Aorta (tissue), 5 donors: ENCODE data around the gene CNDP1. TPM values are rescaled to one million over a fixed set of nuclear protein-coding genes. Genes with fewer than 3 reads are reported as not detected.
"Not testable (repeated sequence)": the region's sequence is repeated elsewhere in the genome, so short reads cannot be mapped to it uniquely, and the experiment has no call there.

Experiments used
- ATAC-seq: fragments of 200-7000 bp; cut with Tn5 transposase; one replicate; pipeline ENCODE4 v1.9.1; 2022; ENCODE audit warnings: moderate library complexity; ENCODE audit not compliant: low FRiP score
- DNase-seq, 2 donors: peaks; one replicate each; pipeline ENCODE4 v3.0.0-alpha.2; 2020
- H3K27ac ChIP-seq, 2 donors: one replicate each; pipeline ENCODE4 v1.5.1; 2013; ENCODE audit warnings: low read length in 2 of 2, mild to moderate bottlenecking in 2 of 2, moderate library complexity in 2 of 2, control low read depth in 1 of 2, inconsistent platforms in 1 of 2, low read depth in 1 of 2
- H3K27me3 ChIP-seq, 2 donors: one replicate each; pipeline ENCODE4 v1.6.1; 2013; ENCODE audit warnings: control low read depth in 1 of 2, low read length in 1 of 2, mild to moderate bottlenecking in 1 of 2, moderate library complexity in 1 of 2; ENCODE audit not compliant: insufficient read depth in 2 of 2, control insufficient read depth in 1 of 2
- H3K36me3 ChIP-seq, 2 donors: one replicate each; pipeline ENCODE4 v1.6.1; 2013; ENCODE audit warnings: control low read depth in 1 of 2, low read length in 1 of 2, mild to moderate bottlenecking in 1 of 2; ENCODE audit not compliant: insufficient read depth in 2 of 2, control insufficient read depth in 1 of 2
- H3K4me1 ChIP-seq, 2 donors: one replicate each; pipeline ENCODE4 v1.6.1; 2013; ENCODE audit warnings: low read length in 2 of 2, control low read depth in 1 of 2, mild to moderate bottlenecking in 1 of 2, moderate library complexity in 1 of 2; ENCODE audit not compliant: insufficient read depth in 2 of 2, control insufficient read depth in 1 of 2
- H3K4me3 ChIP-seq, 2 donors: one replicate each; pipeline ENCODE4 v1.5.1; 2013; ENCODE audit warnings: low read length in 2 of 2, control low read depth in 1 of 2, mild to moderate bottlenecking in 1 of 2
- H3K9me3 ChIP-seq: one replicate; pipeline ENCODE4 v1.6.1; 2013; ENCODE audit warnings: mild to moderate bottlenecking, low read length; ENCODE audit not compliant: control insufficient read depth
- WGBS, 2 donors: extraction: QIAGEN DNeasy Blood & Tissue Kit; methylation state at CpG; one replicate each; pipeline ENCODE4 v1.1.7; 2013; 5-methylcytosine and 5-hydroxymethylcytosine counted together
- intact Hi-C, 2 donors: fragments of 100-400 bp; cut with DNase I; formaldehyde crosslinking; loops; one replicate each; pipeline versions ENCODE4 v1.14.2 to v1.15.0; 2022
- polyA plus RNA-seq, 2 donors: library from polyadenylated mRNA; stranded (reverse); fragments of 200-250 nt; gene quantifications; one replicate each; pipeline ENCODE4 v1.2.3, GENCODE V29; 2013
- total RNA-seq, 2 donors: library from RNA; stranded (reverse); fragmentation: NEBNext Ultra II Directional; extraction: Animal tissue kit (Norgen Biotek cat#: 25700); gene quantifications; one replicate each; pipeline ENCODE4 v1.2.1, GENCODE V29; 2021
- donor health status: healthy with polysubstance abuse.
- donor health status: Bipolar disorder and iron deficiency.
- donor health status: DM: no; HTN: no; CAD: no.
- donor health status: DM: no; HTN: no; CAD: no.
- donor health status: DM: yes; HTN: yes; CAD: no.

The CNDP1 gene
- total and polyA plus RNA-seq, 4 donors, result 0.49 to 5.4 TPM; not detected in 2

- no peak for ATAC-seq
- Histone ChIP-seq H3K9me3 (no peaks in the 10 kb centered on the region), H3K4me1 (no peaks in the 10 kb centered on the region), H3K27ac (no peak overlapping the region), H3K36me3 (no peaks in the 10 kb centered on the region), H3K4me3 (no peak overlapping the region), H3K27me3 (no peaks in the 10 kb centered on the region)
- 66% methylated on average over 4 of the region's 4 CpGs for WGBS, 2 donors
- intact Hi-C loops, result no loop called here
- DNase-seq, result no peak
These were observed 23.8 kb downstream of the CNDP1 start for GRCh38 chr18:74558096-74558495.

- no peaks in the 10 kb centered on the region for H3K36me3 ChIP-seq
- H3K27ac ChIP-seq, result no peak overlapping the region
- H3K9me3 ChIP-seq, result no peaks in the 10 kb centered on the region
- no peak overlapping the region for H3K4me3 ChIP-seq
- 76 to 81% methylated on average over 4 of the region's 4 CpGs for WGBS, 2 donors
- no peaks in the 10 kb centered on the region for H3K4me1 ChIP-seq
- ATAC-seq (no peak), DNase-seq (no peak)
- intact Hi-C loops, result no loop called here
- H3K27me3 ChIP-seq, result no peaks in the 10 kb centered on the region
These were observed 27.9 kb downstream of the CNDP1 start for GRCh38 chr18:74562131-74562730.

- no peaks in the 10 kb centered on the region for H3K36me3 ChIP-seq
- H3K27me3 ChIP-seq, result no peaks in the 10 kb centered on the region
- DNase-seq, result no peak
- no peak for ATAC-seq
- no peaks in the 10 kb centered on the region for H3K9me3 ChIP-seq
- 67 to 88% methylated on average over 4 of the region's 4 CpGs for WGBS, 2 donors
- H3K4me3 ChIP-seq, result no peak overlapping the region
- intact Hi-C loops, result no loop called here
- H3K27ac ChIP-seq, result no peak overlapping the region
- H3K4me1 ChIP-seq, result no peaks in the 10 kb centered on the region
These were observed 28.5 kb downstream of the CNDP1 start for GRCh38 chr18:74562775-74563174.

GRCh38 chr18:74563999-74564398 lies 29.7 kb downstream of the CNDP1 start:
- Histone ChIP-seq H3K9me3 (no peaks in the 10 kb centered on the region), H3K4me1 (no peaks in the 10 kb centered on the region), H3K4me3 (no peak overlapping the region), H3K27me3 (no peaks in the 10 kb centered on the region), H3K36me3 (no peaks in the 10 kb centered on the region), H3K27ac (no peak overlapping the region)
- ATAC-seq (no peak), DNase-seq (no peak)
- intact Hi-C loops, result no loop called here
- WGBS, 2 donors, result 71 to 78% methylated on average over 3 of the region's 3 CpGs

- H3K9me3 ChIP-seq, intact Hi-C loops, H3K4me1 ChIP-seq, H3K27ac ChIP-seq, H3K36me3 ChIP-seq, DNase-seq, ATAC-seq, H3K27me3 ChIP-seq, H3K4me3 ChIP-seq: not testable (repeated sequence)
- 90 to 93% methylated on average over 1 of the region's 1 CpG for WGBS, 2 donors
These were observed 30.9 kb downstream of the CNDP1 start for GRCh38 chr18:74565164-74565563.

- H3K9me3 ChIP-seq, intact Hi-C loops, H3K27ac ChIP-seq, H3K36me3 ChIP-seq, H3K27me3 ChIP-seq, H3K4me3 ChIP-seq, ATAC-seq, H3K4me1 ChIP-seq, DNase-seq: not testable (repeated sequence)
- 65 to 76% methylated on average over 3 of the region's 3 CpGs for WGBS, 2 donors
These were observed 31.7 kb downstream of the CNDP1 start for GRCh38 chr18:74565993-74566392.

- H3K9me3 ChIP-seq, result no peaks in the 10 kb centered on the region
- WGBS, 2 donors, result 60 to 68% methylated on average over 7 of the region's 7 CpGs
- DNase-seq (no peak), ATAC-seq (no peak)
- H3K4me3 ChIP-seq, result no peak overlapping the region
- H3K4me1 ChIP-seq, result no peaks in the 10 kb centered on the region
- intact Hi-C loops, result no loop called here
- H3K27me3 ChIP-seq, result no peaks in the 10 kb centered on the region
- no peak overlapping the region for H3K27ac ChIP-seq
- no peaks in the 10 kb centered on the region for H3K36me3 ChIP-seq
These were observed 33.5 kb downstream of the CNDP1 start for GRCh38 chr18:74567822-74568221.

GRCh38 chr18:74569401-74569800 lies 35.1 kb downstream of the CNDP1 start:
- no peaks in the 10 kb centered on the region for H3K9me3 ChIP-seq
- H3K27ac ChIP-seq, result no peak overlapping the region
- H3K27me3 ChIP-seq, result no peaks in the 10 kb centered on the region
- no peaks in the 10 kb centered on the region for H3K36me3 ChIP-seq
- DNase-seq (no peak), ATAC-seq (no peak)
- H3K4me1 ChIP-seq, result no peaks in the 10 kb centered on the region
- intact Hi-C loops, result no loop called here
- WGBS, 2 donors, result 65 to 75% methylated on average over 4 of the region's 4 CpGs
- H3K4me3 ChIP-seq, result no peak overlapping the region

- 56 to 65% methylated on average over 4 of the region's 4 CpGs for WGBS, 2 donors
- H3K4me1 ChIP-seq, result no peaks in the 10 kb centered on the region
- intact Hi-C loops, result no loop called here
- no peaks in the 10 kb centered on the region for H3K27me3 ChIP-seq
- no peak overlapping the region for H3K27ac ChIP-seq
- no peak for DNase-seq
- ATAC-seq, result no peak
- H3K36me3 ChIP-seq, result no peaks in the 10 kb centered on the region
- no peaks in the 10 kb centered on the region for H3K9me3 ChIP-seq
- no peak overlapping the region for H3K4me3 ChIP-seq
These were observed 36.0 kb downstream of the CNDP1 start for GRCh38 chr18:74570266-74570665.
